Measurements from ENCODE around the gene ATXN1.

ATXN1 gene

GRCh38 chr6:16504609-16505008 is 256.7 kb downstream of the ATXN1 start:
- Histone ChIP-seq H3K4ac (ENCODE audit: low read depth, low read length) (no peak overlapping the region), H3K56ac (ENCODE audit: low read length) (no peak overlapping the region), H4K8ac (ENCODE audit: low read depth, low read length) (no peak overlapping the region), H3K4me2 (ENCODE audit: low read length) (no peak overlapping the region), H3K79me1 (ENCODE audit: low read length) (no peaks in the 10 kb centered on the region), H3K36me3 (ENCODE audit: control insufficient read depth, insufficient read depth, low read length) (no peaks in the 10 kb centered on the region), H3K4me3 (ENCODE audit: low read length) (no peak overlapping the region), H3K18ac (ENCODE audit: low read length) (no peak overlapping the region), H4K5ac (ENCODE audit: low read length) (no peak overlapping the region), H2BK15ac (replicated peaks; ENCODE audit: low read depth) (no peak overlapping the region), H3K4me1 (ENCODE audit: control insufficient read depth, low read depth, low read length) (no peaks in the 10 kb centered on the region), H2BK5ac (ENCODE audit: low read length) (no peak overlapping the region), H2BK120ac (ENCODE audit: low read depth, low read length) (no peak overlapping the region), H3K79me2 (ENCODE audit: control insufficient read depth, insufficient read depth, low read length) (no peaks in the 10 kb centered on the region), H3K27ac (ENCODE audit: low read depth, low read length) (no peak overlapping the region), H3K9ac (ENCODE audit: low read length) (no peak overlapping the region), H2AK5ac (ENCODE audit: low read length) (no peak overlapping the region), H3K23ac (ENCODE audit: low read length) (no peak overlapping the region), H3K27me3 (ENCODE audit: insufficient read depth, low read length, poor library complexity) (no peaks in the 10 kb centered on the region)
- DNase-seq: no peak
- WGBS (ENCODE audit: extremely low coverage, insufficient coverage, low lambda C conversion rate): no CpG with 5 or more reads among the region's 5 CpGs

- 100% methylated on average over 1 of the region's 2 CpGs for WGBS (ENCODE audit: extremely low coverage, insufficient coverage, low lambda C conversion rate)
- DNase-seq: no peak
- H4K5ac ChIP-seq (ENCODE audit: low read length): no peak overlapping the region
Measured at GRCh38 chr6:16503970-16504415, 257.3 kb downstream of the ATXN1 start.

GRCh38 chr6:16503241-16503775 is 258.0 kb downstream of the ATXN1 start:
- H3K79me2 ChIP-seq (ENCODE audit: control insufficient read depth, insufficient read depth, low read length): no peaks in the 10 kb centered on the region
- H2BK120ac ChIP-seq (ENCODE audit: low read depth, low read length): no peak overlapping the region
- H3K4me3 ChIP-seq (ENCODE audit: low read length): no peak overlapping the region
- H3K56ac ChIP-seq (ENCODE audit: low read length): no peak overlapping the region
- H3K27me3 ChIP-seq (ENCODE audit: insufficient read depth, low read length, poor library complexity): no peaks in the 10 kb centered on the region
- no peaks in the 10 kb centered on the region for H3K36me3 ChIP-seq (ENCODE audit: control insufficient read depth, insufficient read depth, low read length)
- H3K18ac ChIP-seq (ENCODE audit: low read length): no peak overlapping the region
- no CpG with 5 or more reads among the region's 2 CpGs for WGBS (ENCODE audit: extremely low coverage, insufficient coverage, low lambda C conversion rate)
- H2AK5ac ChIP-seq (ENCODE audit: low read length): no peak overlapping the region
- H3K23ac ChIP-seq (ENCODE audit: low read length): no peak overlapping the region
- H3K4ac ChIP-seq (ENCODE audit: low read depth, low read length): no peak overlapping the region
- no peak overlapping the region for H4K8ac ChIP-seq (ENCODE audit: low read depth, low read length)
- H4K5ac ChIP-seq (ENCODE audit: low read length): no peak overlapping the region
- DNase-seq: no peak
- no peak overlapping the region for H2BK5ac ChIP-seq (ENCODE audit: low read length)
- no peak overlapping the region for H3K9ac ChIP-seq (ENCODE audit: low read length)
- H3K4me2 ChIP-seq (ENCODE audit: low read length): no peak overlapping the region
- no peak overlapping the region for H3K27ac ChIP-seq (ENCODE audit: low read depth, low read length)
- H2BK15ac ChIP-seq (replicated peaks; ENCODE audit: low read depth): no peak overlapping the region
- no peaks in the 10 kb centered on the region for H3K79me1 ChIP-seq (ENCODE audit: low read length)
- no peaks in the 10 kb centered on the region for H3K4me1 ChIP-seq (ENCODE audit: control insufficient read depth, low read depth, low read length)

More at GRCh38 chr6:16503970-16504415, 257.3 kb downstream of the ATXN1 start:
- Histone ChIP-seq H3K9ac (ENCODE audit: low read length) (no peak overlapping the region), H3K79me1 (ENCODE audit: low read length) (no peaks in the 10 kb centered on the region), H2BK15ac (replicated peaks; ENCODE audit: low read depth) (no peak overlapping the region), H3K4me3 (ENCODE audit: low read length) (no peak overlapping the region), H3K79me2 (ENCODE audit: control insufficient read depth, insufficient read depth, low read length) (no peaks in the 10 kb centered on the region), H3K27me3 (ENCODE audit: insufficient read depth, low read length, poor library complexity) (no peaks in the 10 kb centered on the region), H4K8ac (ENCODE audit: low read depth, low read length) (no peak overlapping the region), H3K27ac (ENCODE audit: low read depth, low read length) (no peak overlapping the region), H3K4me1 (ENCODE audit: control insufficient read depth, low read depth, low read length) (no peaks in the 10 kb centered on the region), H3K4ac (ENCODE audit: low read depth, low read length) (no peak overlapping the region), H2BK120ac (ENCODE audit: low read depth, low read length) (no peak overlapping the region), H3K4me2 (ENCODE audit: low read length) (no peak overlapping the region), H3K18ac (ENCODE audit: low read length) (no peak overlapping the region), H3K56ac (ENCODE audit: low read length) (no peak overlapping the region), H3K36me3 (ENCODE audit: control insufficient read depth, insufficient read depth, low read length) (no peaks in the 10 kb centered on the region), H3K23ac (ENCODE audit: low read length) (no peak overlapping the region), H2BK5ac (ENCODE audit: low read length) (no peak overlapping the region), H2AK5ac (ENCODE audit: low read length) (no peak overlapping the region)

GRCh38 chr6:16498957-16499356 is 262.3 kb downstream of the ATXN1 start:
- H3K18ac ChIP-seq (ENCODE audit: low read length): no peak overlapping the region
- no peak overlapping the region for H4K5ac ChIP-seq (ENCODE audit: low read length)
- H3K4me3 ChIP-seq (ENCODE audit: low read length): no peak overlapping the region
- H4K8ac ChIP-seq (ENCODE audit: low read depth, low read length): no peak overlapping the region
- peaks cover 4% of the 10 kb centered on the region for H3K4me1 ChIP-seq (ENCODE audit: control insufficient read depth, low read depth, low read length)
- no peaks in the 10 kb centered on the region for H3K36me3 ChIP-seq (ENCODE audit: control insufficient read depth, insufficient read depth, low read length)
- no peak overlapping the region for H3K56ac ChIP-seq (ENCODE audit: low read length)
- no peak overlapping the region for H3K9ac ChIP-seq (ENCODE audit: low read length)
- H3K79me2 ChIP-seq (ENCODE audit: control insufficient read depth, insufficient read depth, low read length): no peaks in the 10 kb centered on the region
- no peak overlapping the region for H2AK5ac ChIP-seq (ENCODE audit: low read length)
- no peaks in the 10 kb centered on the region for H3K79me1 ChIP-seq (ENCODE audit: low read length)
- no peak overlapping the region for H2BK120ac ChIP-seq (ENCODE audit: low read depth, low read length)
- no peak overlapping the region for H3K4me2 ChIP-seq (ENCODE audit: low read length)
- H3K27ac ChIP-seq (ENCODE audit: low read depth, low read length): no peak overlapping the region
- H3K27me3 ChIP-seq (ENCODE audit: insufficient read depth, low read length, poor library complexity): no peaks in the 10 kb centered on the region
- no peak overlapping the region for H3K4ac ChIP-seq (ENCODE audit: low read depth, low read length)
- no peak overlapping the region for H3K23ac ChIP-seq (ENCODE audit: low read length)
- H2BK15ac ChIP-seq (replicated peaks; ENCODE audit: low read depth): no peak overlapping the region
- no peak for DNase-seq
- H2BK5ac ChIP-seq (ENCODE audit: low read length): no peak overlapping the region

GRCh38 chr6:16498237-16498636 is 263.0 kb downstream of the ATXN1 start:
- H3K27ac ChIP-seq (ENCODE audit: low read depth, low read length): no peak overlapping the region
- no CpG with 5 or more reads among the region's 1 CpG for WGBS (ENCODE audit: extremely low coverage, insufficient coverage, low lambda C conversion rate)
- H3K56ac ChIP-seq (ENCODE audit: low read length): no peak overlapping the region
- H3K4me3 ChIP-seq (ENCODE audit: low read length): no peak overlapping the region
- no peak overlapping the region for H2AK5ac ChIP-seq (ENCODE audit: low read length)
- H3K27me3 ChIP-seq (ENCODE audit: insufficient read depth, low read length, poor library complexity): no peaks in the 10 kb centered on the region
- H3K79me1 ChIP-seq (ENCODE audit: low read length): no peaks in the 10 kb centered on the region
- H4K5ac ChIP-seq (ENCODE audit: low read length): no peak overlapping the region
- no peak overlapping the region for H3K4ac ChIP-seq (ENCODE audit: low read depth, low read length)
- DNase-seq: no peak
- no peak overlapping the region for H2BK120ac ChIP-seq (ENCODE audit: low read depth, low read length)
- H3K23ac ChIP-seq (ENCODE audit: low read length): no peak overlapping the region
- H3K9ac ChIP-seq (ENCODE audit: low read length): no peak overlapping the region
- no peak overlapping the region for H3K4me2 ChIP-seq (ENCODE audit: low read length)
- H3K36me3 ChIP-seq (ENCODE audit: control insufficient read depth, insufficient read depth, low read length): no peaks in the 10 kb centered on the region
- no peak overlapping the region for H4K8ac ChIP-seq (ENCODE audit: low read depth, low read length)
- H2BK15ac ChIP-seq (replicated peaks; ENCODE audit: low read depth): no peak overlapping the region
- no peak overlapping the region for H2BK5ac ChIP-seq (ENCODE audit: low read length)
- no peak overlapping the region for H3K18ac ChIP-seq (ENCODE audit: low read length)
- peaks cover 4% of the 10 kb centered on the region for H3K4me1 ChIP-seq (ENCODE audit: control insufficient read depth, low read depth, low read length)
- H3K79me2 ChIP-seq (ENCODE audit: control insufficient read depth, insufficient read depth, low read length): no peaks in the 10 kb centered on the region
